HG02981 (cell line): Measurements from ENCODE around the gene GSK3A.

Experiments used
- ATAC-seq: cut with Tn5 transposase; IDR thresholded peaks from one replicate; pipeline ENCODE4 v1.9.1; 2021; ENCODE audit warnings: mild to moderate bottlenecking, moderate library complexity; ENCODE audit not compliant: unreplicated experiment

The GSK3A gene

GRCh38 chr19:42281146-42281826, 38.9 kb upstream of the GSK3A start:
- ATAC-seq, result no peak

GRCh38 chr19:42280815-42281145, 38.4 kb upstream of the GSK3A start:
- no peak for ATAC-seq

- ATAC-seq, result peak; percentile 39
These were observed 37.8 kb upstream of the GSK3A start for GRCh38 chr19:42279902-42280814.

GRCh38 chr19:42279155-42279901, 36.9 kb upstream of the GSK3A start:
- ATAC-seq, result no peak

GRCh38 chr19:42278452-42279154, 36.2 kb upstream of the GSK3A start:
- no peak for ATAC-seq

GRCh38 chr19:42277821-42278451, 35.5 kb upstream of the GSK3A start:
- ATAC-seq, result no peak

GRCh38 chr19:42276821-42277220, 34.4 kb upstream of the GSK3A start:
- ATAC-seq, result no peak

GRCh38 chr19:42276284-42276683, 33.9 kb upstream of the GSK3A start:
- no peak for ATAC-seq

GRCh38 chr19:42275517-42275916, 33.1 kb upstream of the GSK3A start:
- no peak for ATAC-seq

- ATAC-seq, result no peak
These were observed 32.7 kb upstream of the GSK3A start for GRCh38 chr19:42275103-42275502.

- ATAC-seq, result no peak
These were observed 31.8 kb upstream of the GSK3A start for GRCh38 chr19:42274065-42274682.

GRCh38 chr19:42273407-42274064, 31.1 kb upstream of the GSK3A start:
- no peak for ATAC-seq

- ATAC-seq, result no peak
These were observed 30.6 kb upstream of the GSK3A start for GRCh38 chr19:42272989-42273406.

- ATAC-seq, result no peak
These were observed 30.1 kb upstream of the GSK3A start for GRCh38 chr19:42272535-42272897.

- no peak for ATAC-seq
These were observed 29.6 kb upstream of the GSK3A start for GRCh38 chr19:42271861-42272534.

GRCh38 chr19:42271045-42271419, 28.6 kb upstream of the GSK3A start:
- no peak for ATAC-seq

- ATAC-seq, result no peak
These were observed 28.1 kb upstream of the GSK3A start for GRCh38 chr19:42270346-42271044.
